Glutamatergic neuron (in vitro differentiated cells): ENCODE data around the gene TUBB2B. TPM values are rescaled to one million over a fixed set of nuclear protein-coding genes. Genes with fewer than 3 reads are reported as not detected.

Experiments
- DNase-seq: peaks from one replicate; pipeline ENCODE4 v3.0.0; 2022
- H3K27ac Mint-ChIP-seq: one replicate; pipeline ENCODE4 v1.8.0; 2020; ENCODE audit warnings: mild to moderate bottlenecking, mixed read lengths, inconsistent platforms; ENCODE audit not compliant: unreplicated experiment
- H3K27me3 Mint-ChIP-seq: one replicate; pipeline ENCODE4 v1.8.0; 2020; ENCODE audit warnings: mild to moderate bottlenecking, moderate library complexity, mixed read lengths, inconsistent platforms; ENCODE audit not compliant: unreplicated experiment
- H3K36me3 Mint-ChIP-seq: one replicate; pipeline ENCODE4 v1.8.0; 2020; ENCODE audit warnings: mild to moderate bottlenecking, mixed read lengths, inconsistent platforms; ENCODE audit not compliant: unreplicated experiment
- H3K4me1 Mint-ChIP-seq: one replicate; pipeline ENCODE4 v1.8.0; 2020; ENCODE audit warnings: mild to moderate bottlenecking, low read depth, mixed read lengths, inconsistent platforms; ENCODE audit not compliant: unreplicated experiment
- H3K4me3 Mint-ChIP-seq: one replicate; pipeline ENCODE4 v1.8.0; 2020; ENCODE audit warnings: mild to moderate bottlenecking, mixed read lengths, inconsistent platforms; ENCODE audit not compliant: unreplicated experiment
- H3K9me3 Mint-ChIP-seq: one replicate; pipeline ENCODE4 v1.8.0; 2020; ENCODE audit warnings: mild to moderate bottlenecking, moderate library complexity, mixed read lengths, inconsistent platforms; ENCODE audit not compliant: unreplicated experiment
- total RNA-seq: library from RNA; stranded (reverse); fragmentation: NEBNext Ultra II Directional; extraction: Animal tissue kit (Norgen Biotek cat#: 25700); gene quantifications from one replicate; pipeline ENCODE4 v1.2.1, GENCODE V29; 2021; ENCODE audit not compliant: unreplicated experiment
- TF ChIP-seq, protein P1 (sequence below): fragments of 200-600 bp; sonication (generic); IDR thresholded peaks from one replicate; pipeline ENCODE4 v1.5.0; 2021; ENCODE audit not compliant: partially characterized antibody, unreplicated experiment

TUBB2B gene
- total RNA-seq, 1 donor from 2014 or later = 1,777 TPM

DNA sequence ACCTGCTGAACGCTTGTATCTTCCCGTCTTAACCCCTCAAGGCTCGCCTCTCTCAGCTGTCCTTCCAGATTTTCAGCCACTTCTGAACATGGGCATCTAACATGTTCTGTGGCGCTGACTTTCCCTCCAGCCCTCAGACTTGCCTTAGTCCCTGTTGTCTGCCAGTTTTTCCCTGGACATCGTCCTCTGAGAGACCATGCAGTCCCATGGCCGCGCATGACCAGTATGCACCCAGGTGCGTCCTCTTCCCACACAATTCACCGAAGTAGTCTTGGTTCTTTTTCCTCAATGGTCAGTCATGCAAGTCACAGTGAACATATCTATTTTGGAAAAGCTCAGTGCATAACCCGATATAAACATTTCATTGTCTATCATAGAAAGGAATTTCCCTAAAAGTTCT is 9.2 kb downstream of the TUBB2B start:
- H3K27me3 Mint-ChIP-seq = peaks cover 2% of the 10 kb centered on the region
- H3K4me3 Mint-ChIP-seq = no peak overlapping the region
- H3K36me3 Mint-ChIP-seq = no peaks in the 10 kb centered on the region
- no peaks in the 10 kb centered on the region for H3K4me1 Mint-ChIP-seq
- TF ChIP-seq, protein P1, sequence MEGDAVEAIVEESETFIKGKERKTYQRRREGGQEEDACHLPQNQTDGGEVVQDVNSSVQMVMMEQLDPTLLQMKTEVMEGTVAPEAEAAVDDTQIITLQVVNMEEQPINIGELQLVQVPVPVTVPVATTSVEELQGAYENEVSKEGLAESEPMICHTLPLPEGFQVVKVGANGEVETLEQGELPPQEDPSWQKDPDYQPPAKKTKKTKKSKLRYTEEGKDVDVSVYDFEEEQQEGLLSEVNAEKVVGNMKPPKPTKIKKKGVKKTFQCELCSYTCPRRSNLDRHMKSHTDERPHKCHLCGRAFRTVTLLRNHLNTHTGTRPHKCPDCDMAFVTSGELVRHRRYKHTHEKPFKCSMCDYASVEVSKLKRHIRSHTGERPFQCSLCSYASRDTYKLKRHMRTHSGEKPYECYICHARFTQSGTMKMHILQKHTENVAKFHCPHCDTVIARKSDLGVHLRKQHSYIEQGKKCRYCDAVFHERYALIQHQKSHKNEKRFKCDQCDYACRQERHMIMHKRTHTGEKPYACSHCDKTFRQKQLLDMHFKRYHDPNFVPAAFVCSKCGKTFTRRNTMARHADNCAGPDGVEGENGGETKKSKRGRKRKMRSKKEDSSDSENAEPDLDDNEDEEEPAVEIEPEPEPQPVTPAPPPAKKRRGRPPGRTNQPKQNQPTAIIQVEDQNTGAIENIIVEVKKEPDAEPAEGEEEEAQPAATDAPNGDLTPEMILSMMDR = no peak
- H3K9me3 Mint-ChIP-seq = peaks cover 6% of the 10 kb centered on the region
- no peak overlapping the region for H3K27ac Mint-ChIP-seq
- no peak for DNase-seq

DNA sequence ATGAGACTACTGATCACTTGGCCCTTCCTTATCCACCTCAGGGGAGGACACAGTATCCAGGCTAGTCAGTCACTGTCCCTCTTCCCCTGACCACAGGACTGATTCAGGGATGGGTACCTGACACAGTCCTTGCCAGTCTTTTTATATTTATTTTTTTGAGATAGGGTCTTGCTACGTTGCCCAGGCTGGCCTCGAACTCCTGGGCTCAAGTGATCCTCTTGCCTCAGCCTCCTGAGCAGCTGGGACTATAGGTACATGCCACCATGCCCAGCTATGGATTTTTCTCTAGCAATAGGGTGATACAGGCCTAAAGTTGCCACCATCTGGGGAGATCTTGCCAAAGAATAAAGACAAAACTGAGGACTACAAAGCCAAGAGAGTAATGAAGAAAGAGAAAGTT is 10.2 kb downstream of the TUBB2B start:
- H3K27ac Mint-ChIP-seq = no peak overlapping the region
- H3K4me3 Mint-ChIP-seq = no peak overlapping the region
- peaks cover 5% of the 10 kb centered on the region for H3K9me3 Mint-ChIP-seq
- H3K36me3 Mint-ChIP-seq = no peaks in the 10 kb centered on the region
- TF ChIP-seq, protein P1 = no peak
- no peaks in the 10 kb centered on the region for H3K4me1 Mint-ChIP-seq
- peaks cover 2% of the 10 kb centered on the region for H3K27me3 Mint-ChIP-seq
- no peak for DNase-seq

GRCh38 chr6:3214898-3215297 is 12.6 kb downstream of the TUBB2B start:
- peaks cover 2% of the 10 kb centered on the region for H3K27me3 Mint-ChIP-seq
- no peak overlapping the region for H3K27ac Mint-ChIP-seq
- H3K36me3 Mint-ChIP-seq = no peaks in the 10 kb centered on the region
- no peaks in the 10 kb centered on the region for H3K4me1 Mint-ChIP-seq
- no peak overlapping the region for H3K4me3 Mint-ChIP-seq
- TF ChIP-seq, protein P1 = no peak
- no peaks in the 10 kb centered on the region for H3K9me3 Mint-ChIP-seq
- DNase-seq = no peak

GRCh38 chr6:3213334-3213695 is 14.1 kb downstream of the TUBB2B start:
- Mint-ChIP-seq H3K27me3 (no peaks in the 10 kb centered on the region), H3K27ac (no peak overlapping the region), H3K4me1 (peaks cover 9% of the 10 kb centered on the region), H3K36me3 (no peaks in the 10 kb centered on the region), H3K4me3 (no peak overlapping the region), H3K9me3 (peaks cover 4% of the 10 kb centered on the region)
- TF ChIP-seq, protein P1 = no peak
- no peak for DNase-seq

GRCh38 chr6:3212261-3212660 is 15.2 kb downstream of the TUBB2B start:
- peaks cover 13% of the 10 kb centered on the region for H3K4me1 Mint-ChIP-seq
- peaks cover 4% of the 10 kb centered on the region for H3K9me3 Mint-ChIP-seq
- H3K27ac Mint-ChIP-seq = no peak overlapping the region
- DNase-seq = no peak
- H3K27me3 Mint-ChIP-seq = no peaks in the 10 kb centered on the region
- H3K36me3 Mint-ChIP-seq = no peaks in the 10 kb centered on the region
- H3K4me3 Mint-ChIP-seq = no peak overlapping the region
- TF ChIP-seq, protein P1 = no peak
